ENCODE measurements around the gene RND1.

DNA sequence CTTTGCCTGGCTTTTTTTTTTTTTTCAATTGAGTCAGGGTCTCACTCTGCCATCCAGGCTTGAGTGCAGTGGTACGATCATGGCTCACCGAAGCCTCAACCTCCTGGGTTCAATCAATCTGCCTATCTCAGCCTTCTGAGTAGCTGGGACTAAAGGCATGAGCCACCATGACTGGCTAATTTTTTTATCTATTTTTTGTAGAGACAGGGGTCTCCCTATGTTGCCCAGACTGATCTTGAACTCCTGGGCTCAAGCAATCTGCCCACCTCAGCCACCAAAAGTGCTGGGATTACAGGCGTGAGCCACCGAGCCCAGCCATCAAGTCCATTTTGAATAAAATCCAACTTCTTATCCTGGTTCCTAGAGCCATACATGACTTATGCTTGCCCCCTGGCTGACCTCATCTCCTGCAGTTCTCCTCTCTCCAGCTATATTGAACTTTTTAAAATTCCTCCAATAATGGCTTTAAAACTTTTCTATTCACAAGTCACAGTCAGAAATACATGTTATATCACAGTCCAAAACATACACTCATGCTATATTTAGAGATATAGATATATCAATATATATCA is 10.4 kb upstream of the RND1 start:
- TF ChIP-seq, protein P1, sequence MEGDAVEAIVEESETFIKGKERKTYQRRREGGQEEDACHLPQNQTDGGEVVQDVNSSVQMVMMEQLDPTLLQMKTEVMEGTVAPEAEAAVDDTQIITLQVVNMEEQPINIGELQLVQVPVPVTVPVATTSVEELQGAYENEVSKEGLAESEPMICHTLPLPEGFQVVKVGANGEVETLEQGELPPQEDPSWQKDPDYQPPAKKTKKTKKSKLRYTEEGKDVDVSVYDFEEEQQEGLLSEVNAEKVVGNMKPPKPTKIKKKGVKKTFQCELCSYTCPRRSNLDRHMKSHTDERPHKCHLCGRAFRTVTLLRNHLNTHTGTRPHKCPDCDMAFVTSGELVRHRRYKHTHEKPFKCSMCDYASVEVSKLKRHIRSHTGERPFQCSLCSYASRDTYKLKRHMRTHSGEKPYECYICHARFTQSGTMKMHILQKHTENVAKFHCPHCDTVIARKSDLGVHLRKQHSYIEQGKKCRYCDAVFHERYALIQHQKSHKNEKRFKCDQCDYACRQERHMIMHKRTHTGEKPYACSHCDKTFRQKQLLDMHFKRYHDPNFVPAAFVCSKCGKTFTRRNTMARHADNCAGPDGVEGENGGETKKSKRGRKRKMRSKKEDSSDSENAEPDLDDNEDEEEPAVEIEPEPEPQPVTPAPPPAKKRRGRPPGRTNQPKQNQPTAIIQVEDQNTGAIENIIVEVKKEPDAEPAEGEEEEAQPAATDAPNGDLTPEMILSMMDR (conservative IDR thresholded peaks at IDR 0.05 in 1 of 2, IDR thresholded peaks at IDR 0.05 in 1 of 2; ENCODE audit: low read depth in 1 of 2, low read length in 2 of 2), result no peak
- TF ChIP-seq EZH2 (IDR thresholded peaks at IDR 0.05; ENCODE audit: low read length, missing control alignments), result no peak
